Right lobe of liver (tissue), 6 donors: ENCODE results near the gene YTHDF1. TPM values are rescaled to one million over a fixed set of nuclear protein-coding genes. Genes with fewer than 3 reads are reported as not detected.

Experiments used
- ATAC-seq, 4 donors: fragments of 200-7000 bp; cut with Tn5 transposase; one replicate each; pipeline ENCODE4 v1.9.1; 2020; ENCODE audit warnings: mild to moderate bottlenecking in 4 of 4, moderate library complexity in 4 of 4
- DNase-seq, 3 donors: peaks; one replicate each; pipeline ENCODE4 v3.0.0-alpha.2; 2020
- H3K27ac ChIP-seq, 3 donors: fragments of 200-600 bp; one replicate each; pipeline ENCODE4 v1.8.0; 2022
- H3K27me3 ChIP-seq, 2 donors: fragments of 200-600 bp; one replicate each; pipeline ENCODE4 v1.8.0; 2022
- H3K36me3 ChIP-seq, 4 donors: fragments of 200-600 bp; sonication (generic) in 1 of 4; one replicate each; pipeline versions ENCODE4 v1.5.1 to v1.8.0; 2017 to 2022; ENCODE audit warnings: control low read depth in 1 of 4
- H3K4me1 ChIP-seq, 4 donors: fragments of 200-600 bp; sonication (generic) in 1 of 4; one replicate each; pipeline versions ENCODE4 v1.5.1 to v1.8.0; 2017 to 2022; ENCODE audit warnings: control low read depth in 1 of 4
- H3K4me3 ChIP-seq, 3 donors: fragments of 200-600 bp; one replicate each; pipeline ENCODE4 v1.8.0; 2022
- H3K9me3 ChIP-seq, 4 donors: fragments of 200-600 bp; sonication (generic) in 1 of 4; one replicate each; pipeline versions ENCODE4 v1.5.1 to v1.8.0; 2017 to 2022; ENCODE audit warnings: control low read depth in 1 of 4
- POLR2A ChIP-seq: fragments of 450-650 bp; IDR thresholded peaks from one replicate; pipeline ENCODE4 v1.6.1; 2017; ENCODE audit warnings: antibody characterized with exemption, mild to moderate bottlenecking
- WGBS: methylation state at CpG from one replicate; pipeline ENCODE4 v1.1.6; 2018; ENCODE audit warnings: low coverage, low lambda C conversion rate; ENCODE audit not compliant: insufficient coverage; ENCODE audit errors: missing lambda C conversion rate; 5-methylcytosine and 5-hydroxymethylcytosine counted together
- intact Hi-C, 2 donors: fragments of 100-400 bp; cut with DNase I; formaldehyde crosslinking; loops; one replicate each; pipeline versions ENCODE4 v1.11.2 to v1.14.1; 2022
- total RNA-seq, 6 experiments: library from RNA; depleted of rRNA in 2 of 6; stranded (reverse); fragments of >200 nt in 2 of 6; fragmentation: NEBNext Ultra II Directional in 3 of 6; extraction: Animal tissue kit (Norgen Biotek cat#: 25700) in 3 of 6; gene quantifications; one replicate each; pipeline versions ENCODE4 v1.1.0 to v1.2.4, GENCODE V29; 2016 to 2023
- TF ChIP-seq, protein P1 (sequence below), 4 donors: fragments of 200-600 bp in 3 of 4; fragments of 450-650 bp in 1 of 4; IDR thresholded peaks; one replicate each; pipeline versions ENCODE4 v1.5.1 to v1.8.0; 2016 to 2022; ENCODE audit warnings: antibody characterized with exemption in 4 of 4, mild to moderate bottlenecking in 2 of 4
- donor health status: DM: no; HTN: yes; CAD: no.
- donor health status: DM: no; HTN: no; CAD: no.
- donor health status: DM: no; HTN: no; CAD: no.
- donor health status: DM: no; HTN: yes; CAD: no.
- donor health status: DM: no; HTN: yes; CAD: no.

Gene YTHDF1
- total RNA-seq, 6 experiments from 2014 or later: 16.4 to 23.6 (median 21.1) TPM

DNA sequence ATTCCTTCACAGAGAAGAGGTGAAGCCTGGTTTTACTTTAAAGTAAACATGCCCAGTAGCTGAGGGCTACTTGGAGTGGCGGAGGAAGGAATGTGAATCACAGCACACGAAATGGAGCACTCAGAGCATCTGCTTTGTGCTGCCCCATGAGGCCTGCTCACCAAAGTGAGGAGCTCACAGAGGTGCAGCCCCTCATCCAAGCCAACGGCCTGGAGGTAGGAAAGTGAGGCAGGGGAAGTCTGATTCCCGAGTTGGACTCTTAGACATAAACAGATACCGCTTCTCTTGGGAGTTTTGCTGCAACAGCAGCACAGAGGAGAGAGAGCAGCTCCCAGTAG lies 3.6 kb downstream of the YTHDF1 start:
- Histone ChIP-seq H3K9me3 (no peaks in the 10 kb centered on the region), H3K36me3 (peaks cover 0 to 51% (median 9%) of the 10 kb centered on the region in 4 donors), H3K27me3 (no peaks in the 10 kb centered on the region), H3K4me1 (peaks cover 0 to 14% (median 6%) of the 10 kb centered on the region in 4 donors), H3K4me3 (no peak overlapping the region), H3K27ac (no peak overlapping the region)
- ATAC-seq (no peak), DNase-seq (no peak)
- WGBS: 82% methylated on average over 5 of the region's 5 CpGs
- intact Hi-C loops: no loop called here
- TF ChIP-seq POLR2A: no peak
- TF ChIP-seq, protein P1, sequence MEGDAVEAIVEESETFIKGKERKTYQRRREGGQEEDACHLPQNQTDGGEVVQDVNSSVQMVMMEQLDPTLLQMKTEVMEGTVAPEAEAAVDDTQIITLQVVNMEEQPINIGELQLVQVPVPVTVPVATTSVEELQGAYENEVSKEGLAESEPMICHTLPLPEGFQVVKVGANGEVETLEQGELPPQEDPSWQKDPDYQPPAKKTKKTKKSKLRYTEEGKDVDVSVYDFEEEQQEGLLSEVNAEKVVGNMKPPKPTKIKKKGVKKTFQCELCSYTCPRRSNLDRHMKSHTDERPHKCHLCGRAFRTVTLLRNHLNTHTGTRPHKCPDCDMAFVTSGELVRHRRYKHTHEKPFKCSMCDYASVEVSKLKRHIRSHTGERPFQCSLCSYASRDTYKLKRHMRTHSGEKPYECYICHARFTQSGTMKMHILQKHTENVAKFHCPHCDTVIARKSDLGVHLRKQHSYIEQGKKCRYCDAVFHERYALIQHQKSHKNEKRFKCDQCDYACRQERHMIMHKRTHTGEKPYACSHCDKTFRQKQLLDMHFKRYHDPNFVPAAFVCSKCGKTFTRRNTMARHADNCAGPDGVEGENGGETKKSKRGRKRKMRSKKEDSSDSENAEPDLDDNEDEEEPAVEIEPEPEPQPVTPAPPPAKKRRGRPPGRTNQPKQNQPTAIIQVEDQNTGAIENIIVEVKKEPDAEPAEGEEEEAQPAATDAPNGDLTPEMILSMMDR (IDR thresholded peaks at IDR 0.05): no peak

DNA sequence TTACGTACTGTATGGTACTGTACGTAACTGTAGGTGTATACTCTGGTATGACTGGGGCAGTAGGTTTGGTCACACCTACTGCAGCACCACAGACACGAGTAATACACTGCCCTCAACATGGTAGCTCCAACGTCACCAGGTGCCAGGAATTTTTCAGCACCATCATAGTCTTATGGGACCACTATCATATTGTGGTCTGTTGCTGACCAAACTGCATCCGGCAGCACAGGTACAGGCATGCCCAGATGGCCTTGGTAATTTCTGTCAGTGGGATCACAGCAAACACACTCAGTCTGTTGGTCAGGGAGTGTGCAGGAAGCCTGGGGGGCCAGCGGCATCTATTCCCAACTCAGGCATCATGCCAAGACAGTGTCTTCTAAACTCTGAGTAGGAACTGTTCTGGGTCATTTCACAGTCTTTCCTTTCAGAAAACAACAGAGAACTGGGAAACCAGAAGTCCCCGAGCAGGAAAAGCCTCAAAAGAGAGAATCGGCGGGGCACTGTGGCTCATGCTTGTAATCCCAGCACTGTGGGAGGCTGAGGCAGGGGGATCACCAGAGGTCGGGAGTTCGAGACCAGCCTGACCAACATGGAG lies 5.8 kb downstream of the YTHDF1 start:
- Histone ChIP-seq H3K27me3 (no peaks in the 10 kb centered on the region), H3K27ac (no peak overlapping the region), H3K4me3 (no peak overlapping the region), H3K4me1 (peaks cover 0 to 10% (median 4%) of the 10 kb centered on the region in 4 donors), H3K9me3 (no peaks in the 10 kb centered on the region), H3K36me3 (peaks cover 0 to 57% (median 13%) of the 10 kb centered on the region in 4 donors)
- WGBS: 81% methylated on average over 5 of the region's 11 CpGs
- no peak for TF ChIP-seq POLR2A
- TF ChIP-seq, protein P1 (IDR thresholded peaks at IDR 0.05): no peak
- DNase-seq: no peak
- intact Hi-C loops: no loop called here
- ATAC-seq: no peak

DNA sequence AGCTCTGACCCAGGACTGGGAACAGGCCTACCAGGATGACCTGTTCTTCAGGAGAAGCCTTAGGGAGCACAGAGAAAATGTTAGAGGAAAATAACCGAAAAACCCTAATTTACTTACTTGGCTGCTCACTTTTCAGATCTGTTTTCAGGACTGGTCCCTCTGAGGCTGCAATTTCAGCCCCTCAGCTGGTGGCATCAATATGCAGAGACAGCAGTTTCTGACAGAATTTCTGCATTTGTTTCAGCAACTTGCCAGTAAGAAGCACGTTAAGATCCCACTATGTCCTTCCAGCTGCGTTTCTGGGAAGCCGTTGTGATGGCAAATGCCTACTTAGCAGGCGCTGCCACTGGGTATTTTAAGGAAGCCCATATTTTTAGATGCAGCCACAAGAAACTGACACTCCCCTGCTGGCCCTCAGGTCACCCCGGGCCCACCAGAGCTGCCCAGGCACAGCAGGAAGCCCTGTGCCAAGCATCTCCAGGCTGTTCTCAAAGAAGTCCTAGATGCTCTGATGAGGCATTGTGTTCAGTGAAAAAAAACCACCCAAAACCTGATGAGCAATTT lies 7.5 kb downstream of the YTHDF1 start:
- Histone ChIP-seq H3K27me3 (no peaks in the 10 kb centered on the region), H3K27ac (no peak overlapping the region), H3K36me3 (peaks cover 0 to 69% (median 17%) of the 10 kb centered on the region in 4 donors), H3K4me3 (no peak overlapping the region), H3K9me3 (no peaks in the 10 kb centered on the region), H3K4me1 (no peaks in the 10 kb centered on the region)
- no peak for TF ChIP-seq POLR2A
- TF ChIP-seq, protein P1 (IDR thresholded peaks at IDR 0.05): no peak
- WGBS: 81% methylated on average over 6 of the region's 6 CpGs
- intact Hi-C loops: no loop called here
- no peak for ATAC-seq
- no peak for DNase-seq

DNA sequence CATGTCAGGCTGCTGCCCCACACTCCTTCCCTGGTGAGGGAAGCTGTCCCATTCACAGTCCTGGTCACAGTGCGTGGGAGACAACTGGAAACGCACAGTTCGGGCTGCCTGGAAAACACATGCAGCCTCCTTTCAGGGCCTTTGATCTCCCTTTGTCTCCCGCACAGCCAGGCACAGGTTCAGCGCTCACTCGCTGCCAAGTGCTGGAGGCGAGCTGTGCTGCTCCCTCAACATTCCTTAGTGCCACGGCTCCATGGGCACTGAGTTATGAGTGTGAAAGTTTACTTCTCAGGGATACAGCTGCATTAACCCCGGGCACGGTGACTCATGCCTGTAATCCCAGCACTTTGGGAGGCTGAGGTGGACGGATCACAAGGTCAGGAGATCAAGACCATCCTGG lies 9.1 kb downstream of the YTHDF1 start:
- ATAC-seq (no peak), DNase-seq (no peak)
- intact Hi-C loops: no loop called here
- Histone ChIP-seq H3K27me3 (no peaks in the 10 kb centered on the region), H3K27ac (no peak overlapping the region), H3K4me3 (no peak overlapping the region), H3K36me3 (peaks cover 0 to 70% (median 26%) of the 10 kb centered on the region in 4 donors), H3K9me3 (no peaks in the 10 kb centered on the region), H3K4me1 (no peaks in the 10 kb centered on the region)
- TF ChIP-seq, protein P1 (IDR thresholded peaks at IDR 0.05): no peak
- no peak for TF ChIP-seq POLR2A
- WGBS: 77% methylated on average over 5 of the region's 11 CpGs
